Smooth muscle cell (in vitro differentiated cells): Measurements from ENCODE around the gene CTTN. TPM values are rescaled to one million over a fixed set of nuclear protein-coding genes. Genes with fewer than 3 reads are reported as not detected.

ENCODE experiments used
- DNase-seq: peaks from one replicate; lab custom pipeline; 2025; ENCODE audit not compliant: unreplicated experiment; lab: John Stamatoyannopoulos, UW
- H2AFZ ChIP-seq: fragments of 200-600 bp; sonication (generic); 2 replicates; pipeline ENCODE4 v1.6.0; 2016; ENCODE audit warnings: antibody characterized with exemption, low read depth, mild to moderate bottlenecking
- H3F3A ChIP-seq: fragments of 200-600 bp; sonication (generic); 2 replicates; pipeline ENCODE4 v1.6.0; 2017; ENCODE audit warnings: antibody characterized with exemption, low read depth
- H3K27ac ChIP-seq: fragments of 200-600 bp; sonication (generic); 2 replicates; pipeline ENCODE4 v1.5.1; 2016; ENCODE audit warnings: low read depth, mild to moderate bottlenecking
- H3K27me3 ChIP-seq: fragments of 200-600 bp; sonication (generic); 2 replicates; pipeline ENCODE4 v1.6.1; 2016; ENCODE audit warnings: low read depth, mild to moderate bottlenecking
- H3K36me3 ChIP-seq: fragments of 200-600 bp; sonication (generic); 2 replicates; pipeline ENCODE4 v1.5.1; 2016; ENCODE audit warnings: low read depth
- H3K4me1 ChIP-seq: fragments of 200-600 bp; sonication (generic); 2 replicates; pipeline ENCODE4 v1.5.1; 2016; ENCODE audit warnings: low read depth
- H3K4me2 ChIP-seq: fragments of 200-600 bp; sonication (generic); 2 replicates; pipeline ENCODE4 v1.6.0; 2016; ENCODE audit warnings: mild to moderate bottlenecking
- H3K4me3 ChIP-seq: fragments of 200-600 bp; sonication (generic); 2 replicates; pipeline ENCODE4 v1.5.1; 2016; ENCODE audit warnings: mild to moderate bottlenecking
- H3K79me2 ChIP-seq: fragments of 200-600 bp; sonication (generic); 2 replicates; pipeline ENCODE4 v1.6.0; 2016; ENCODE audit warnings: low read depth, mild to moderate bottlenecking
- H3K9ac ChIP-seq: fragments of 200-600 bp; sonication (generic); 2 replicates; pipeline ENCODE4 v1.6.0; 2016; ENCODE audit warnings: low read depth
- H3K9me3 ChIP-seq: fragments of 200-600 bp; sonication (generic); replicated peaks from 2 replicates; pipeline ENCODE4 v1.5.1; 2016; ENCODE audit warnings: low read depth
- H4K20me1 ChIP-seq: fragments of 200-600 bp; sonication (generic); 2 replicates; pipeline ENCODE4 v1.6.0; 2016; ENCODE audit warnings: low read depth
- CTCF ChIP-seq: fragments of 200-600 bp; sonication (generic); IDR thresholded peaks from 2 replicates; pipeline ENCODE4 v1.5.1; 2017; ENCODE audit warnings: borderline replicate concordance, mild to moderate bottlenecking, antibody characterized with exemption; ENCODE audit not compliant: insufficient read depth, poor library complexity, severe bottlenecking
- WGBS: methylation state at CpG from one replicate; pipeline ENCODE4 v1.1.7; 2016; ENCODE audit warnings: low lambda C conversion rate; 5-methylcytosine and 5-hydroxymethylcytosine counted together
- polyA plus RNA-seq: library from polyadenylated mRNA; unstranded; fragments of >200 nt; fragmentation: Nextera tagmentation; extraction: Ambion mirVana; gene quantifications from 2 replicates; pipeline ENCODE4 v1.2.1, GENCODE V29; 2016
- total RNA-seq: library from RNA; depleted of rRNA; stranded (reverse); fragments of >200 nt; gene quantifications from 2 replicates; pipeline ENCODE4 v1.2.3, GENCODE V29; 2014

CTTN gene
- total and polyA plus RNA-seq, 2 experiments from 2014 or later, result 64.7 to 173 TPM

- WGBS, result 96% methylated on average over 10 of the region's 10 CpGs
- peaks cover 38% of the 10 kb centered on the region for H3K79me2 ChIP-seq
- H3K9me3 ChIP-seq, result no peaks in the 10 kb centered on the region
- H3K4me3 ChIP-seq, result no peak overlapping the region
- H3K27ac ChIP-seq, result no peak overlapping the region
- H4K20me1 ChIP-seq, result peaks cover 91% of the 10 kb centered on the region
- no peak overlapping the region for H3K9ac ChIP-seq
- no peak for DNase-seq
- no peak overlapping the region for H2AFZ ChIP-seq
- peaks cover 42% of the 10 kb centered on the region for H3K36me3 ChIP-seq
- TF ChIP-seq CTCF, result no peak
- peaks cover 9% of the 10 kb centered on the region for H3K4me1 ChIP-seq
- H3K4me2 ChIP-seq, result no peak overlapping the region
- no peaks in the 10 kb centered on the region for H3K27me3 ChIP-seq
- no peaks in the 10 kb centered on the region for H3F3A ChIP-seq
Measured at GRCh38 chr11:70409437-70409836, 11.1 kb downstream of the CTTN start.

GRCh38 chr11:70409871-70410270, 11.5 kb downstream of the CTTN start:
- Histone ChIP-seq H3K9me3 (no peaks in the 10 kb centered on the region), H3K79me2 (peaks cover 34% of the 10 kb centered on the region), H3K27ac (no peak overlapping the region), H2AFZ (no peak overlapping the region), H3F3A (no peaks in the 10 kb centered on the region), H3K36me3 (peaks cover 40% of the 10 kb centered on the region), H3K4me3 (no peak overlapping the region), H4K20me1 (peaks cover 91% of the 10 kb centered on the region), H3K4me2 (no peak overlapping the region), H3K9ac (no peak overlapping the region), H3K4me1 (peaks cover 5% of the 10 kb centered on the region), H3K27me3 (no peaks in the 10 kb centered on the region)
- no peak for TF ChIP-seq CTCF
- 97% methylated on average over 7 of the region's 7 CpGs for WGBS
- no peak for DNase-seq

- Histone ChIP-seq H3K9ac (no peak overlapping the region), H3K4me1 (no peaks in the 10 kb centered on the region), H3K79me2 (peaks cover 27% of the 10 kb centered on the region), H4K20me1 (peaks cover 91% of the 10 kb centered on the region), H3F3A (no peaks in the 10 kb centered on the region), H3K27me3 (no peaks in the 10 kb centered on the region), H3K36me3 (peaks cover 34% of the 10 kb centered on the region), H3K9me3 (no peaks in the 10 kb centered on the region), H3K4me2 (no peak overlapping the region), H3K4me3 (no peak overlapping the region), H2AFZ (no peak overlapping the region), H3K27ac (no peak overlapping the region)
- TF ChIP-seq CTCF, result no peak
- DNase-seq, result no peak
- 96% methylated on average over 29 of the region's 29 CpGs for WGBS
Measured at GRCh38 chr11:70410276-70411205, 12.2 kb downstream of the CTTN start.
